GM21576 (cell line): ENCODE results near the gene ZNF337.
"Not testable (repeated sequence)": the region's sequence is repeated elsewhere in the genome, so short reads cannot be mapped to it uniquely, and the experiment has no call there.

ENCODE experiments used
- ATAC-seq: cut with Tn5 transposase; IDR thresholded peaks from one replicate; pipeline ENCODE4 v1.9.1; 2021; ENCODE audit warnings: mild to moderate bottlenecking, moderate library complexity; ENCODE audit not compliant: unreplicated experiment

Gene ZNF337

DNA sequence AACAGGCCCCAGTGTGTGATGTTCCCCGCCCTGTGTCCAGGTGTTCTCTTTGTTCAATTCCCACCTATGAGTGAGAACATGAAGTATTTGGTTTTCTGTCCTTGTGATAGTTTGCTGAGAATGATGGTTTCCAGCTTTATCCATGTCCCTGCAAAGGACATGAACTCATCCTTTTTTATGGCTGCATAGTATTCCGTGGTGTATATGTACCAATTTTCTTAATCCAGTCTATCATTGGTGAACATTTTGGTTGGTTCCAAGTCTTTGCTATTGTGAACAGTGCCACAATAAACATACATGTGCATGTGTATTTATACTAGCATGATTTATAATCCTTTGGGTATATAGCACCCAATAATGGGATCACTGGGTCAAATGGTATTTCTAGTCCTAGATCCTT, 66.0 kb downstream of the ZNF337 start:
- not testable (repeated sequence) for ATAC-seq

DNA sequence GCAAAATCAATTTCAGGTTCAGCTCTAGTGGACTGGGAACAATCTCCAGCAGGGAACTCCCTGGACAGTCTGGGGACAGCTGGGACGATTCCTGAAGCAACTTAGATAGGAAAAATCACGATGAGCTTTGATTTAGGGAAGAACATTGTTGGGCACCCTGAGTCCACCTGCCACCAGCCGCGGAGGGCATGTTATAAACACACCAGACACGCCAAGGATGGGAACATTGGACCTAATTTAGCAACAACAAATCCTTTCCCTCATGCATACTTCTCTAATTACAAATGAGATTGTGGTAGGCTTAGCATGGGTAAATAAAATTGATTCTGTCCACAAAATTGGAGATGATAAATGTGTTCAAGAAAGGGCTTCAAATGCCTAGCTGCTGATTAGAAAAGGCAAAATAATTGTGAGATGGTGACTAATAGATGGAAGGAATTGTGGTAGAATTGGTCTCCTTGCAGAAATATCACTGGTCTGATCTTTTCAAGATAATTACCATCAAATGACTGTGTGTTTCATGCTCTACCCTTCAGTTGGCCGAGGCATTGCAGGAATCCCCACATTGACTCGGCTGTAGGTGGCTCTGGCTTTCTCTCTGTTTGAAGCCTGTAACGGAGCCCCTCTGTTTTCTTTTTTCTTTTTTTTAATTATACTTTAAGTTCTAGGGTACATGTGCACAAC, 66.7 kb downstream of the ZNF337 start:
- no peak for ATAC-seq

DNA sequence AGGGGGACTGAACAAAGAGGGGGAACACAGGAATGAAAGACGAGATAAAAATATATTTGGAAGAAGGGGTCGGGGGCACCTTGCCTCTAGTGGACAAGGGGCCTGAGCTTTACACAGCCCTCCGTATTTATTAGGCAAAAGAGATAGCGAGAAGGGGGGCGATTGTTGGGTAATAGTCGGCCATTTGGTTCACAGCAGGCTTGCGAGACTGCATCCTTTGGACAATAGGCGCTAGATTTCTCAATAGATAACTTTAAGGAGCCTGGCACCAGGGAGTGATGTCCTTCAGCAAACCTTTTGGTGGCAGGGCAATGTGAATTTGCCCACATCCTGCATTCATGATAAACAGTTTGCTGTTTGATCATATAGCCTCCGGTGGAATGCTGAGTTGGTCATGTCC, 69.9 kb downstream of the ZNF337 start:
- ATAC-seq: no peak

DNA sequence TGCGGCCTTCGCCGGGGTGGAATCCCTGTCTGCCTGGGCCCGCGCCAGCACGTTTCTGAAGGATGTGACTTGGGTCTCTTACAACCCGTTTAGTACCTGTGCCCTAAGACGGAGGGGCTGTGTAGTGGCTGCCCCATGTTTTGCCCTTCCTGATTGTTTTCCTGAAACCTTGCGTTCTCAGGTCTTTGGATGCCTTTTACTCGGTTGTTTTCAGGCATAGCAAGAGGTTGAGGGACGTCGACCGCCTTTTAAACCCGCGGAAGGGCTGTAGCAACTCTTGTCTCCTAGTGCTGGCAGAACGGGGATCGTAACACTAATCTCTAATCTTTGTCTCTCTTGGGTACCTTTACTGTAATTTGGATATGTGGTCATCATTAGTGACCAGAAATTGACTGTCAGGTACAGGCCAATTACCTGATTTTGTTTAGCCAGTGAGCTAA, 72.1 kb downstream of the ZNF337 start:
- no peak for ATAC-seq
